Colonic mucosa (tissue), 4 donors: ENCODE results near the gene FTCD. TPM values are rescaled to one million over a fixed set of nuclear protein-coding genes. Genes with fewer than 3 reads are reported as not detected.

Experiments used
- DNase-seq: peaks from one replicate; pipeline ENCODE4 v3.0.0-alpha.2; 2020
- H3K27ac ChIP-seq: fragments of 200-600 bp; one replicate; pipeline ENCODE4 v1.8.0; 2021
- H3K27me3 ChIP-seq: fragments of 200-600 bp; one replicate; pipeline ENCODE4 v1.8.0; 2021
- H3K36me3 ChIP-seq: fragments of 200-600 bp; one replicate; pipeline ENCODE4 v1.8.0; 2021
- H3K4me1 ChIP-seq: fragments of 200-600 bp; one replicate; pipeline ENCODE4 v1.8.0; 2021; ENCODE audit warnings: mild to moderate bottlenecking
- H3K4me3 ChIP-seq: fragments of 200-600 bp; one replicate; pipeline ENCODE4 v1.8.0; 2021
- H3K9ac ChIP-seq, 2 donors: one replicate each; pipeline ENCODE4 v1.7.0; 2013; ENCODE audit warnings: control low read depth in 2 of 2, low read depth in 2 of 2, low read length in 2 of 2
- H3K9me3 ChIP-seq: fragments of 200-600 bp; one replicate; pipeline ENCODE4 v1.8.0; 2021
- intact Hi-C: fragments of 100-400 bp; cut with DNase I; formaldehyde crosslinking; loops from one replicate; pipeline ENCODE4 v1.14.1; 2022
- total RNA-seq, 2 donors: library from RNA; stranded (reverse); fragmentation: NEBNext Ultra II Directional in 1 of 2; extraction: Animal tissue kit (Norgen Biotek cat#: 25700) in 1 of 2; gene quantifications; one replicate each; pipeline ENCODE4 v1.2.1, GENCODE V29; 2021
- TF ChIP-seq, protein P1 (sequence below): fragments of 200-600 bp; IDR thresholded peaks from one replicate; pipeline ENCODE4 v1.8.0; 2022; ENCODE audit warnings: antibody characterized with exemption, mild to moderate bottlenecking
- donor health status: healthy.
- donor health status: DM: no; HTN: no; CAD: no.
- donor health status: DM: no; HTN: no; CAD: no.

The FTCD gene
- total RNA-seq, 2 donors from 2014 or later, result 0.45 to 4.2 TPM

- DNase-seq, result no peak
- TF ChIP-seq, protein P1, sequence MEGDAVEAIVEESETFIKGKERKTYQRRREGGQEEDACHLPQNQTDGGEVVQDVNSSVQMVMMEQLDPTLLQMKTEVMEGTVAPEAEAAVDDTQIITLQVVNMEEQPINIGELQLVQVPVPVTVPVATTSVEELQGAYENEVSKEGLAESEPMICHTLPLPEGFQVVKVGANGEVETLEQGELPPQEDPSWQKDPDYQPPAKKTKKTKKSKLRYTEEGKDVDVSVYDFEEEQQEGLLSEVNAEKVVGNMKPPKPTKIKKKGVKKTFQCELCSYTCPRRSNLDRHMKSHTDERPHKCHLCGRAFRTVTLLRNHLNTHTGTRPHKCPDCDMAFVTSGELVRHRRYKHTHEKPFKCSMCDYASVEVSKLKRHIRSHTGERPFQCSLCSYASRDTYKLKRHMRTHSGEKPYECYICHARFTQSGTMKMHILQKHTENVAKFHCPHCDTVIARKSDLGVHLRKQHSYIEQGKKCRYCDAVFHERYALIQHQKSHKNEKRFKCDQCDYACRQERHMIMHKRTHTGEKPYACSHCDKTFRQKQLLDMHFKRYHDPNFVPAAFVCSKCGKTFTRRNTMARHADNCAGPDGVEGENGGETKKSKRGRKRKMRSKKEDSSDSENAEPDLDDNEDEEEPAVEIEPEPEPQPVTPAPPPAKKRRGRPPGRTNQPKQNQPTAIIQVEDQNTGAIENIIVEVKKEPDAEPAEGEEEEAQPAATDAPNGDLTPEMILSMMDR, result no peak
- H3K27ac ChIP-seq, result peak overlapping the region; percentile 75
- intact Hi-C loops, result no loop called here
- no peaks in the 10 kb centered on the region for H3K36me3 ChIP-seq
- no peaks in the 10 kb centered on the region for H3K4me1 ChIP-seq
- H3K4me3 ChIP-seq, result peak overlapping the region; percentile 45
- H3K27me3 ChIP-seq, result peaks cover 22% of the 10 kb centered on the region
- H3K9ac ChIP-seq, result no peak overlapping the region
- H3K9me3 ChIP-seq, result no peaks in the 10 kb centered on the region
These were observed 55.4 kb downstream of the FTCD start for GRCh38 chr21:46100020-46100419.

DNA sequence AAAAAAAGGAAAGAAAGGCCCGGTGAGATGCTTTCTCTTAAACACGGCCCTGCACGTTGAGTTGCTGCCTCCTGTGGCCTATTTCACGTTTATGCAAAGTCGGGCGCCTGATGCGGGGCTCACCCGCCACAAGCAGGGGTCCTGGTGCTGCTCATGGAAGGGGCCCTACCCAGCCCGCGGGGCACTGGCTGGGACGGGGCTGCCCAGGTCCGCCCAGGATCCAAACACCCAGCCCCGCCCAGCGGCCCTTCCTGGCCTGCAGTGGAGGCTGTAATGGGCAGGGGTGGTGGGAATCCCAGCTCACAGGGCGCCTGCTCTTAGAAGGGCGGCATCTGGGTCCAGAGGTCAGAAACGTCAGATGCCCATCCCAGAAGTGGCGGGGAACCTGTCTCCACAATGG is 55.9 kb downstream of the FTCD start:
- Histone ChIP-seq H3K4me1 (no peaks in the 10 kb centered on the region), H3K9ac (peak overlapping the region in 1 of 2 donors; percentile 8), H3K27ac (peak overlapping the region; percentile 75), H3K27me3 (peaks cover 22% of the 10 kb centered on the region), H3K9me3 (no peaks in the 10 kb centered on the region), H3K4me3 (peak overlapping the region; percentile 45), H3K36me3 (no peaks in the 10 kb centered on the region)
- DNase-seq, result peak; percentile 32
- TF ChIP-seq, protein P1, result no peak
- intact Hi-C loops, result loop anchor here (5.0 kb wide), 1 partner anchor 117 kb away; the partner anchor contains the start of gene COL6A1

DNA sequence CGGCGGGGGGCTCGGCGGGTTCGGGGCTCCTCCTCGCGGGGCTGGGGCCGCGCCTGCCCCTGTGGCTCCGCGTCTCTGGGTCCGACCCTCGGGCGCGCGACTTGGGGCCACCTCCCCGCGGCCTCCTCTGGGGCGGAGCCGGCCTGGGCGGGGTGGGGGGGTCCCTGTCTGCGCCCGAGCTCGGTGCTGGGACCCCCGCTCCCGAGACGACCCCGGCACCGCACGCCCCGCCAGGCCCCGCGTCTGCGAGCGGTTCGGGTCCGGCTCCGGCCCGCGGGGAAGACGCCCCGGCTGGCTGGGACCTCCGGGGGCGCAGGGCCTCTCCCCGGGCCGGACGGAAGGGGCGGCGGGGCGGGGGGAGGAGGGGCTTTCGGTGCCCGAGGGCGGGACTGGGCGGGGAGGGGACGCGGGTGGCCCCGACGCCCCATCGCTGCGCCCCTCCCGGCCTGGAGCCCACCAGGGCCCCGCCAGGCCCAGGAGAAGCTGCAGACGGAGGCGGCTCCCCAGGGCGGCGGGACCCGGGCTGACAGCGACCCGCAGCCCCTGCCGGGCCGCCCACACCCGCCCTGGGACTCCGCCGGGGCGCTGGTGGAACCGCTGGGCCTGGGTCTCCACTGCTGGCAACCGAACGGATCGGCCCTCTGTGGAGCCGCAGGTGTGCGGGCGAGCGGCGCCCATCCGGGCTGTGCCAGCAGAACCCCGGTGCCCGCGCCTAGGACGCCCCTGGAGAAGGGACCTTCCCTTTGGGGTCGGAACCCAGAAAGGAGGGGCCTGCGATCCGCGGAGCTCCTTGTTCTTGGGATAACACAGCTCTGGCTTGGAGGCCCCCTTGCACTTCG is 56.9 kb downstream of the FTCD start:
- H3K9ac ChIP-seq, result peak overlapping the region; percentile 51 to 84
- H3K4me1 ChIP-seq, result no peaks in the 10 kb centered on the region
- peak overlapping the region; percentile 45 for H3K4me3 ChIP-seq
- peaks cover 22% of the 10 kb centered on the region for H3K27me3 ChIP-seq
- H3K27ac ChIP-seq, result peak overlapping the region; percentile 75
- TF ChIP-seq, protein P1, result no peak
- no peaks in the 10 kb centered on the region for H3K9me3 ChIP-seq
- no peaks in the 10 kb centered on the region for H3K36me3 ChIP-seq
- intact Hi-C loops, result loop anchor here (5.0 kb wide), 1 partner anchor 116 kb away; the partner anchor contains the start of gene COL6A1
- peak; percentile 20 for DNase-seq

DNA sequence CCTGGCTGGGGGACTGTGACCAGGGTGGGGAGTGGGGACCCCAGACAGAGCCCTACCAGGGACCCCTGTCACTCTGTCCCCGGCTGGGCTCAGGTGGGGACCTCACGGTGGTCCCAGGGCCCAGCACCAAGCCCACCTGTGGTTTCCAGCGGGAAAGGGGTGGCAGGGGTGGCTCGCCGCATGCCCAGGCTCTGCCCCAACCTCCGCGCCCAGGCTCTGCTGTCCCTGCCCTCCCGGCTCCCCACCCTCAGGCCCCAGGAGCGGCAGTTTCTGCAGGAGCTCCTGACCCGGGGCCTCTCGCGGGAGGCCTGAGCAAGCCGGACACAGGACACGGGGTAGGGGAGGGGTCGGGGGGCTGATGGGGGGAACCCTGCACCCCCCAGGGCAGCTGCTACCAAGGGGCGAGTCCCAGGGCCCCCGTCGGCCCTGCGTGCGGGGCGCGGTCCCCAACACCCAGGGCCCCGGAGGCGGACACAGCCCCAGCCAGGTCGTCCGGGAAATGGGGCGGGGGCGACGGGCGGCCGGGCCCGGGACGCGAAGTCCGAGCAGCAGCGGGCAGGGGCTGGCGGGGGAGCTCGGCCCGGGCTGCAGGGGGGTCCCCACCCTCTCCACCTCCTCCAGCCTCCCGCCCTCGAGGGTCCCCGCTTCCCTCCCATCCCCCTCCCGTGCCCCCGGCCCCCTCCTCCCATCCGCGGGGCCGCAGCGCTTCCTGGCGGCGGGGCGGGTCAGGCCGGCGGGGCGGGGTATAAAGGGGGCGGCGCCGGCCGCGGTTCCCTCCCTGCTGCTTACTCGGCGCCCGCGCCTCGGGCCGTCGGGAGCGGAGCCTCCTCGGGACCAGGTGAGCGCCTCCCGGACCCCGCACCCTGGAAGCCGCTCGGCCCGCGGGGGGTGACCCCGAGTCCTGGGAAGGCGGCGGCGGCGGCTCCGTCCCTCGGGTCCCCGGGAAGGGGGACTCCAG is 57.8 kb downstream of the FTCD start, which contains the start of gene COL6A2:
COL6A2 (plus strand) TSS at position 777 of the 958 bp plus-strand sequence.
- H3K4me3 ChIP-seq, result peak within 1 kb of the TSS; percentile 45
- H3K27ac ChIP-seq, result peak within 1 kb of the TSS; percentile 75
- TF ChIP-seq, protein P1, result peak; percentile 16
- peaks cover 22% of the 10 kb centered on the region for H3K27me3 ChIP-seq
- peak within 1 kb of the TSS; percentile 51 to 84 for H3K9ac ChIP-seq
- DNase-seq, result peak; percentile 40
- H3K36me3 ChIP-seq, result no peaks in the 10 kb centered on the region
- H3K9me3 ChIP-seq, result no peaks in the 10 kb centered on the region
- intact Hi-C loops, result loop anchor here (5.0 kb wide), 1 partner anchor 115 kb away; the partner anchor contains the start of gene COL6A1
- H3K4me1 ChIP-seq, result no peaks in the 10 kb centered on the region
